Trophoblast cell (in vitro differentiated cells and primary cell): ENCODE measurements around the gene GPR139.

Experiments used
- DNase-seq, 2 donors: peaks; one replicate each; pipeline ENCODE4 v3.0.0-alpha.2; 2016
- H2AFZ ChIP-seq: 2 replicates; pipeline ENCODE4 v1.6.1; 2013; ENCODE audit warnings: low read length, moderate library complexity, mild to moderate bottlenecking; ENCODE audit not compliant: insufficient read depth, poor library complexity
- H2AK5ac ChIP-seq: 2 replicates; pipeline ENCODE4 v1.6.1; 2013; ENCODE audit warnings: mild to moderate bottlenecking, low read length
- H2BK120ac ChIP-seq: 2 replicates; pipeline ENCODE4 v1.6.1; 2013; ENCODE audit warnings: low read length, mild to moderate bottlenecking, moderate library complexity; ENCODE audit not compliant: insufficient read depth, poor library complexity
- H2BK12ac ChIP-seq: 2 replicates; pipeline ENCODE4 v1.6.1; 2013; ENCODE audit warnings: mild to moderate bottlenecking, low read length, moderate library complexity
- H2BK5ac ChIP-seq: 2 replicates; pipeline ENCODE4 v1.6.1; 2013; ENCODE audit warnings: low read length, low read depth, moderate library complexity, mild to moderate bottlenecking; ENCODE audit not compliant: poor library complexity
- H3K14ac ChIP-seq: 2 replicates; pipeline ENCODE4 v1.6.1; 2013; ENCODE audit warnings: mild to moderate bottlenecking, low read length
- H3K18ac ChIP-seq: 2 replicates; pipeline ENCODE4 v1.6.1; 2013; ENCODE audit warnings: mild to moderate bottlenecking, low read length
- H3K23ac ChIP-seq: 2 replicates; pipeline ENCODE4 v1.6.1; 2013; ENCODE audit warnings: low read length
- H3K27ac ChIP-seq: 2 replicates; pipeline ENCODE4 v1.5.1; 2013; ENCODE audit warnings: low read depth, mild to moderate bottlenecking, inconsistent platforms, low read length, moderate library complexity
- H3K27me3 ChIP-seq: 2 replicates; pipeline ENCODE4 v1.6.1; 2013; ENCODE audit warnings: inconsistent platforms, mild to moderate bottlenecking, low read length, moderate library complexity; ENCODE audit not compliant: insufficient read depth
- H3K36me3 ChIP-seq, 2 experiments: 1 replicate in 1 of 2; 2 replicates in 1 of 2; pipeline ENCODE4 v1.6.1; 2013; ENCODE audit warnings: low read length in 2 of 2, mild to moderate bottlenecking in 2 of 2, moderate library complexity in 1 of 2; ENCODE audit not compliant: insufficient read depth in 2 of 2, control insufficient read depth in 1 of 2
- H3K4ac ChIP-seq: 2 replicates; pipeline ENCODE4 v1.6.1; 2013; ENCODE audit warnings: low read depth, mild to moderate bottlenecking, low read length, moderate library complexity
- H3K4me1 ChIP-seq, 2 experiments: 1 replicate in 1 of 2; 2 replicates in 1 of 2; pipeline ENCODE4 v1.6.1; 2013; ENCODE audit warnings: low read length in 2 of 2, mild to moderate bottlenecking in 2 of 2, moderate library complexity in 1 of 2; ENCODE audit not compliant: insufficient read depth in 2 of 2, control insufficient read depth in 1 of 2
- H3K4me2 ChIP-seq: 2 replicates; pipeline ENCODE4 v1.6.1; 2013; ENCODE audit warnings: inconsistent platforms, mild to moderate bottlenecking, low read length, moderate library complexity
- H3K4me3 ChIP-seq: 2 replicates; pipeline ENCODE4 v1.5.1; 2013; ENCODE audit warnings: mild to moderate bottlenecking, low read depth, low read length, inconsistent platforms
- H3K79me1 ChIP-seq: one replicate; pipeline ENCODE4 v1.6.1; 2013; ENCODE audit warnings: low read length
- H3K79me2 ChIP-seq: 2 replicates; pipeline ENCODE4 v1.6.1; 2013; ENCODE audit warnings: low read length, mild to moderate bottlenecking; ENCODE audit not compliant: control insufficient read depth, insufficient read depth, poor library complexity
- H3K9ac ChIP-seq: 2 replicates; pipeline ENCODE4 v1.6.1; 2013; ENCODE audit warnings: mild to moderate bottlenecking, low read length
- H3K9me3 ChIP-seq: 2 replicates; pipeline ENCODE4 v1.6.1; 2013; ENCODE audit warnings: low read depth, mild to moderate bottlenecking, control low read depth, inconsistent platforms, low read length; ENCODE audit not compliant: insufficient read depth
- H4K12ac ChIP-seq: 2 replicates; pipeline ENCODE4 v1.6.1; 2013; ENCODE audit warnings: low read depth, mild to moderate bottlenecking, low read length, moderate library complexity
- H4K8ac ChIP-seq: 2 replicates; pipeline ENCODE4 v1.6.1; 2013; ENCODE audit warnings: low read depth, mild to moderate bottlenecking, low read length, moderate library complexity
- H4K91ac ChIP-seq: one replicate; pipeline ENCODE4 v1.6.1; 2013; ENCODE audit warnings: low read depth, mild to moderate bottlenecking, low read length, moderate library complexity
- WGBS: extraction: QIAGEN DNeasy Blood & Tissue Kit; methylation state at CpG from one replicate; pipeline ENCODE4 v1.1.7; 2013; ENCODE audit warnings: missing lambda C conversion rate; ENCODE audit not compliant: insufficient read length, insufficient coverage; ENCODE audit errors: extremely low coverage; 5-methylcytosine and 5-hydroxymethylcytosine counted together

GPR139 gene

DNA sequence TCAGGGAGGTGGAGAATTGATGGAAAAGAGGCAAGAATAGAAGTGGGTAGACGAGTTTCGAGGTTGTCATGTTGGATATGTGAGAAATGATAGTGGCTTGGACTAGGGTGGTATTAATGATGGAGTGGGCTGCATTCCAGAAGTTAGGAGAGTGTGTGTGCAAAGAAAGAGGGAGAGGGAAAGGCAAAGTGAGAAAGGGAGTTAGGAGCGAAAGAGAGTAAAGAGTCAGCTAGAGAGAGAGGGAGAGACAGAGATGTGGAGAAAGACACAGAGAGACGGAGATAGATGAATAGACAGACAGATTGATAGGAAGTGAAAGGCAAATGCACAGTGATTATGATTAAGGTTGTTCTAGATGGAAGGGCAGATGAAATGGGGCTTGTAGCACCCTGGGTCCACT is 5.4 kb upstream of the GPR139 start:
- 100% methylated on average over 2 of the region's 4 CpGs for WGBS
- no peak overlapping the region for H2AFZ ChIP-seq
- no peak overlapping the region for H2AK5ac ChIP-seq
- H3K4me3 ChIP-seq: no peak overlapping the region
- H4K8ac ChIP-seq: no peak overlapping the region
- no peak overlapping the region for H3K23ac ChIP-seq
- no peak overlapping the region for H3K9ac ChIP-seq
- no peak overlapping the region for H3K14ac ChIP-seq
- H3K4me2 ChIP-seq: no peak overlapping the region
- H3K4ac ChIP-seq: no peak overlapping the region
- peaks cover 14% of the 10 kb centered on the region for H3K27me3 ChIP-seq
- no peak overlapping the region for H2BK120ac ChIP-seq
- DNase-seq: no peak
- no peak overlapping the region for H4K12ac ChIP-seq
- no peak overlapping the region for H3K18ac ChIP-seq
- no peaks in the 10 kb centered on the region for H3K79me2 ChIP-seq
- H2BK12ac ChIP-seq: no peak overlapping the region
- no peak overlapping the region for H2BK5ac ChIP-seq
- H3K9me3 ChIP-seq: peaks cover 3% of the 10 kb centered on the region
- no peaks in the 10 kb centered on the region for H3K36me3 ChIP-seq
- H4K91ac ChIP-seq: no peak overlapping the region
- H3K27ac ChIP-seq: no peak overlapping the region
- H3K4me1 ChIP-seq: peaks cover 0 to 2% of the 10 kb centered on the region in 2 experiments
- H3K79me1 ChIP-seq: no peaks in the 10 kb centered on the region

DNA sequence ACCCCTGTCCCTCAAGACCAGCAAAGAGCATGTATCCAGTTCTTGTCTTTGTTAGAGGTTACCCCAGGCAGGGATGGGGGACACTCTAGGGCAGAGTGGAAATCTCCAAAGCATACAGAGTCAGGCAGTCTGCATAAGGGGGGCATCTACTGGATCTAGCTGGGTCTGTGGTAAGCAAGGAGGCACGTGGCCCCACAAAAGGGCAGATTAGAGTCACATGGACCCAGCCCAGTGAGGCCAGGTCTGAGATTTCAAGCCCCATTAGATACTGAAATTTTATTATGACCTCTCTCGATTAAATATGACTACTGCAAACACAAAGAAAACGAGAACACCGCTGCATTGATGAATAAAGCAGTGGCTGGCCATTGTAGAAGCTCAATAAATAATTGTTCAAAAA is 1.6 kb upstream of the GPR139 start:
- WGBS: no CpG with 5 or more reads among the region's 4 CpGs

DNA sequence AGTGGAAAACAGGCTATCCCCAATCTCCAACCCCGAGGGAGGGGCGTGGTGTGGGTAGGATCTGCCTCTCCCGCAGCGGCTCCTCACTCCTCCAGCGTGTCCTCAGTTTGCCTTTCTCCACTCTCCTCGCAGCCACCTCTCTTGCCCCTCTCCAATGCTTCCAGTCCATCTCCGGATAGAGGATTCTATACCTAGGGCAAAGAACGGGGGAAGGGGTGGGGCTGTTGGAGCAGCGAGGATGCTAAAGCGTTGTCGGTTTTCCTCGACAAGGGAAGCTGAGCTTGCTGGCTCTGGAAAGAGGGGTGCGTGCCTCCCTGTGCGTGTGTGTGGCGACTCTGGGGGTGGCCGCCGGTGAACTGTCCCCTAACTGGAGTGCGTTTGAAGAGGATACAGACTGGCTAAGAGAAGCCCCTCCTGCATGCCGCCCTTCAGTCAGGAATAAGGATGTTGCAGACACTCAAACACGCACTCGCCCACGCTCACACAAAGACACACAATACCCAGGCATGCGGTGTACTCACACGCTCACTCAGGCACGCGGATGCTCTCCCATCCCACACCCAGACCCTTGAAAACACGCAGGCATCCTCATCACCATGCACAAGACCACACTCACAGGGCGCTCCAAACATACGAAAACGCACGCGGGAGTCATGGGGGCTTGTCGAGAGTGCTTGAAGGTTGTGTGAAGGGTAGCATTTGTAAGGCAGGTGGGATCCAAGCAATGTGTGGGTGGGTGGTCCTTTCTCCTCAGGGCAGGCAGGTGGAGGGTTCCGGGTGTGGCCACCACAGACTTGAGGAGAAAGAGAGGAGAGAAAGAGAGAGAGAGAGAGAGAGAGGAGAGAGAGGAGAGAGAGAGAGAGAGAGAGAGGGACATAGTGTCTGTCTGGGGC is 655 bp upstream of the GPR139 start:
- DNase-seq: no peak
- no CpG with 5 or more reads among the region's 34 CpGs for WGBS

More for the DNA sequence above, 1.6 kb upstream of the GPR139 start:
- H3K79me1 ChIP-seq: no peaks in the 10 kb centered on the region
- peaks cover 44% of the 10 kb centered on the region for H3K27me3 ChIP-seq
- H3K23ac ChIP-seq: no peak overlapping the region
- peaks cover 7% of the 10 kb centered on the region for H3K9me3 ChIP-seq
- H3K4ac ChIP-seq: no peak overlapping the region
- peaks cover 0 to 5% of the 10 kb centered on the region in 2 experiments for H3K4me1 ChIP-seq
- H4K91ac ChIP-seq: no peak overlapping the region
- H2AFZ ChIP-seq: no peak overlapping the region
- H3K14ac ChIP-seq: no peak overlapping the region
- DNase-seq: no peak
- H3K79me2 ChIP-seq: no peaks in the 10 kb centered on the region
- no peak overlapping the region for H2BK5ac ChIP-seq
- H3K9ac ChIP-seq: no peak overlapping the region
- no peak overlapping the region for H3K4me3 ChIP-seq
- H3K18ac ChIP-seq: no peak overlapping the region
- no peak overlapping the region for H4K12ac ChIP-seq
- no peaks in the 10 kb centered on the region for H3K36me3 ChIP-seq
- H4K8ac ChIP-seq: no peak overlapping the region
- no peak overlapping the region for H3K4me2 ChIP-seq
- H2AK5ac ChIP-seq: no peak overlapping the region
- H2BK12ac ChIP-seq: no peak overlapping the region
- H2BK120ac ChIP-seq: no peak overlapping the region
- no peak overlapping the region for H3K27ac ChIP-seq

DNA sequence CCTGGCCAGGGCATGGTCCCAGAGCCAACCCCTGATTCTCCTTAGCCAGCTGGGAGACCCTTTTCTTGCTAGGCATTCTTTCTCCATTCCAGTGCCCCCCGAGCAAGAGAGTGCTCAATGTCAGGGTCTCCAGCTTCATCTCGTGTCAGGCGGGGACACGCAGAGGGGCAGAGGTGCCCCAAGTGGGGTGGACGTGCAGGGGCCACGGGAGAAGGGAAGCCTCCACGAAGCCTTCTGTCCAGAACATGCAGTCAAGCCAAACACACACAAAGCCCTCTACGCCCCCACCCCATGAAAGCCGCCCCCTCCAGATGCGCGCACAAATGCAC is 852 bp downstream of the GPR139 start:
- no CpG with 5 or more reads among the region's 11 CpGs for whole genome bisulfite sequencing
- Histone ChIP-seq H3K9me3 (peaks cover 7% of the 10 kb centered on the region), H3K79me1 (no peaks in the 10 kb centered on the region)

More for the DNA sequence above, 655 bp upstream of the GPR139 start:
- no peak overlapping the region for H3K27ac ChIP-seq
- no peaks in the 10 kb centered on the region for H3K36me3 ChIP-seq
- no peak overlapping the region for H3K14ac ChIP-seq
- no peak overlapping the region for H2BK12ac ChIP-seq
- no peaks in the 10 kb centered on the region for H3K79me2 ChIP-seq
- H2AFZ ChIP-seq: no peak overlapping the region
- H3K9me3 ChIP-seq: peaks cover 7% of the 10 kb centered on the region
- no peak overlapping the region for H2AK5ac ChIP-seq
- peaks cover 44% of the 10 kb centered on the region for H3K27me3 ChIP-seq
- peak overlapping the region; percentile 41 for H3K4me2 ChIP-seq
- no peak overlapping the region for H3K23ac ChIP-seq
- no peak overlapping the region for H4K8ac ChIP-seq
- no peak overlapping the region for H3K4me3 ChIP-seq
- H3K18ac ChIP-seq: no peak overlapping the region
- no peak overlapping the region for H4K91ac ChIP-seq
- no peak overlapping the region for H3K9ac ChIP-seq
- no peak overlapping the region for H3K4ac ChIP-seq
- no peak overlapping the region for H4K12ac ChIP-seq
- H3K79me1 ChIP-seq: no peaks in the 10 kb centered on the region
- H2BK5ac ChIP-seq: no peak overlapping the region
- H3K4me1 ChIP-seq: peaks cover 0 to 5% of the 10 kb centered on the region in 2 experiments
- no peak overlapping the region for H2BK120ac ChIP-seq

More for the DNA sequence above, 852 bp downstream of the GPR139 start:
- Histone ChIP-seq H3K4me1 (peaks cover 0 to 3% of the 10 kb centered on the region in 2 experiments), H3K27me3 (peaks cover 44% of the 10 kb centered on the region), H2AK5ac (no peak overlapping the region), H3K27ac (no peak overlapping the region), H2BK120ac (no peak overlapping the region), H3K4me2 (peak overlapping the region; percentile 41), H2BK12ac (no peak overlapping the region), H2AFZ (no peak overlapping the region), H4K91ac (no peak overlapping the region), H3K14ac (no peak overlapping the region), H3K9ac (no peak overlapping the region), H4K12ac (no peak overlapping the region), H3K4ac (no peak overlapping the region), H4K8ac (no peak overlapping the region), H3K4me3 (no peak overlapping the region), H2BK5ac (no peak overlapping the region), H3K79me2 (no peaks in the 10 kb centered on the region), H3K18ac (no peak overlapping the region), H3K23ac (no peak overlapping the region), H3K36me3 (no peaks in the 10 kb centered on the region)
- DNase-seq: no peak
